GM19351 (cell line): Measurements from ENCODE around the gene ATF2.
"Not testable (repeated sequence)": the region's sequence is repeated elsewhere in the genome, so short reads cannot be mapped to it uniquely, and the experiment has no call there.

ENCODE experiments used
- ATAC-seq: cut with Tn5 transposase; IDR thresholded peaks from one replicate; pipeline ENCODE4 v1.9.1; 2021; ENCODE audit warnings: mild to moderate bottlenecking, moderate library complexity; ENCODE audit not compliant: unreplicated experiment

ATF2 gene

GRCh38 chr2:175101514-175101913 lies 66.5 kb downstream of the ATF2 start:
- no peak for ATAC-seq

DNA sequence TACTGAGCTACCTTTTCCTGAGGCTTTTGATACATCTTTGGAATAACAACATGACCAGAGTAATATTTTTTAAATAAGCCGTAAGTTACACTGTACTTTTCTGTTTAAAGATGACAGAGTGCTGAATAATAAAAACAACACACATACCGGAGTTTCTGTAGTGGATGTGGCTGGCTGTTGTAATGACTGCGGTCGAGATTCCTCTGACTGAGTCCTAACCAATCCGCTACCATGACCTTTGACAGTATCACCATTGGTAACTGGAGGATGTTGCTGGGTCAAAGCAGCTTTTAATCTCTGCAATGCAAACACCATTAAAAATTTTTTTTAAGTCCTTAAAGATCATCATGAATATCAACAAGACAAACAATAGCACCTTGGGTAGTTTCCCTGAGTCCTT lies 70.7 kb downstream of the ATF2 start:
- ATAC-seq: no peak

DNA sequence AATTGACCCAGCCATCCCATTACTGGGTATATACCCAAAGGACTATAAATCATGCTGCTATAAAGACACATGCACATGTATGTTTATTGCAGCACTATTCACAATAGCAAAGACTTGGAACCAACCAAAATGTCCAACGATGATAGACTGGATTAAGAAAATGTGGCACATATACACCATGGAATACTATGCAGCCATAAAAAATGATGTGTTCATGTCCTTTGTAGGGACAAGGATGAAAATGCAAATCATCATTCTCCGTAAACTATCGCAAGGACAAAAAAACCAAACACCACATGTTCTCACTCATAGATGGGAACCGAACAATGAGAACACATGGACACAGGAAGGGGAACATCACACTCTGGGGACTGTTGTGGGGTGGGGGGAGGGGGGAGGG lies 83.9 kb downstream of the ATF2 start:
- ATAC-seq: not testable (repeated sequence)

DNA sequence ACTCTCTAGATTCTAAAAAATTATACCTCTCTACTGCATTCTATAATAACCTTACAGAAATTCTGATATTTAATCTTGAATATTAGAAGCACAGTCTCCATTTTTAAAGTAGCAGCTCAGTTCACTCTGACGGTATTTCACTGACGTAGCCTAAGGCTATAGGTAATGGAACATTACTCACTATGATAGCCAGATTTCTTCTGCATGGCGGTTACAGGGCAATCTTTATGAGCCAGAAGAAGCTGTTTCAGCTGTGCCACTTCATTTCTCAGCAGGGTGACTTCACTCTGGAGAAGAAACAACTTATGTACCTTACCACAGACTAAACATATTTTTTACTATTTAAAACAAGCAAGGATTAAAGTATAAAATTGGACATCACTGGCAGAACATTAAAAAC lies 87.5 kb downstream of the ATF2 start:
- ATAC-seq: no peak

DNA sequence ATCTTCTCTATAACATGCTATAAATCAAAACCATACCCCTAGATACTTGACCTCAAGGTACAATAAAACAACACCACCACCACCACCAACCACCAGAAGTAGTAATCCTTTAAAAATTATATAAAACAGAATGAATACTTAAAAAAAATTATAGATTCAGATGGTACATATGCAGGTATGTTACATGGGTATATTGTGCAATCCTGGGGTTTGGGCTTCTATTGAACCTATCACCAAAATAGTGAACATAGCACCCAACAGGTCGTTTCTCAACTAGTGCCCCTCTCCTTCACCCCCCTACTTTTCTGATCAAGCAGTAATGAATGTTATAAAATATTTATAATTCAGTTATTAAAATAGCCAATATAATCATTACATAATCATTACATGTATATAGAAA lies 91.7 kb downstream of the ATF2 start:
- no peak for ATAC-seq

GRCh38 chr2:175074478-175074877 lies 93.5 kb downstream of the ATF2 start:
- ATAC-seq: no peak

- ATAC-seq: no peak
These were observed 99.5 kb downstream of the ATF2 start for GRCh38 chr2:175068534-175068933.

DNA sequence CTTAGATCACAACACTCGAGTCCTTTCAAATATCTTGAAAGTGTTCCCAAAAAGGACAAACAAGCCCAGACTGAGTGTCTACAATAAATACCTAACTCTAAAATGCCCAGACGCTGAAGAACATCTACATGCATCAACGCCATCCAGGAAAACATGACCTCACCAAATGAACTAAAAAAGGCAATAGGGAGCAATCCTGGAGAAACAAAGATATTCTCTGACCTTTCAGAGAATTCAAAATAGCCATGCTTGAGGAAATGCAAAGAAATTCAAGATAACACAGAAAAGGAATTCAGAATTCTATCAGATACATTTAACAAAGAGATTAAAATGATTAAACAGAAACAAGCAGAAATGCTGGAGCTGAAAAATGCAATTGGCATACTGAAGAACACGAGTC lies 101.6 kb downstream of the ATF2 start:
- no peak for ATAC-seq

GRCh38 chr2:175064797-175065196 lies 103.2 kb downstream of the ATF2 start:
- ATAC-seq: no peak

GRCh38 chr2:175063741-175064140 lies 104.3 kb downstream of the ATF2 start:
- ATAC-seq: no peak

DNA sequence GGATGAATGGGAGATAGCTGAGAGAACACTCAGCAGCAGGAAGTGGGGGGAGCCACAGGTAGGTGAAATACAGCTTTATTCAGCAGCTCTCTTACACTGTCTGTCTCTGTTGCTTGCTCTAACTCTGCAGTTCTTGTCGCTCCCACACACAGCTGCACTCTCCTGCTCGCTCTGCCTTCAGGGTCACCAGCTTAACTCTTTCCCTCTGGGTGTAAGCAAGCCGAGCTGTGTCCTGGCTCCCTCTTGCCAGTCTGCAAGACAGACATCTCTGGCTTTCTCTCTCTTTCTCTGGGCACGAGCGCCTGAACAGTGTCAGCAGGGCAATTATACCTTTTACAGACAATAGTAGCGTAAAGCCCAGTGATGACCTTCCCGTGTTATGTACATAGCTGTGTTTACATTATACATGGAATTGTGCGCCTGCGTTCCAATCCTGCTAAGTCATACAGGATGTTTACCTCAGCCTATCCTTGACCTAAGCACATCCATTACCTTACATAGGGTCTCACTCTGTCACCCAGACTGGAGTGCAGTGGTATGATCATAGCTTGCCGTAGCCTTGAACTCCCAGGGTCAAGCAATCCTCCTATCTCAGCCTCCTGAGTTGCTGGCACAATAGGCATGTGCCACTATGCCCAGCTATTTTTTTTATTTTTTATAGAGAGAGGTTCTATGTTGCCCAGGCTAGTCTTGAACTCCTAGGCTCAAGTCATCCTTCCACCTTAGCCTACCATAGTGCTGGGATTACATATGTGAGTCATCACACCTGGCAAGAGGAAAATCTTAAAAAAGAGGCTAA lies 105.0 kb downstream of the ATF2 start:
- no peak for ATAC-seq

DNA sequence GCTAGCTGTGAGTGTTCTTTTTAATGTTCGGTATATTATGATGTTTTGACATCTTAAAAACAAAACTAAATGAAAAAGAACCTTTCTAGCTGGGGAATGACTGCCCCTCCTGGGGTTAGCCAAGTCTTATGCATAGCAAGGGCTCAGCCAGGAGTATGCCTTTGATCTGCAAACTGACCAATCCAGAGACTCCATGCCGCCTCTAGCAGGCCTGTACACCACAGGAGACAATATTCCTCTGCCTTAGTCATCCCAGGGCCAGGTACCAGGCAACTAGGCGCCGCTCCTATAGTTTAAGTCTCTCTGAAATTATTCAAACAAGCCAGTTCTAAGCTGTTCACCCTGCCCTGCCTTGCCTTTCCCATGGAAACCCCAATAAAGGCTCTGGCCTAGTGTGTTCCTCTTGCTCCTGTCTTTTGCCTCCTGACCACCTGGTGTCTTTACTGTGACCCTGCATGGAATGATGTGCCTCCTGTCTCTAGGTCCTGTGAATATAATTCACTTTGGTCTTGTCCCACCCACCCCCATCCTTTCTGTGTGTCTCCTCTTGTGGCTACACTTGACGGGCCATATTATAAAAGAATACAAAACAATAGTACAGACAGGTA lies 110.8 kb downstream of the ATF2 start:
- no peak for ATAC-seq

DNA sequence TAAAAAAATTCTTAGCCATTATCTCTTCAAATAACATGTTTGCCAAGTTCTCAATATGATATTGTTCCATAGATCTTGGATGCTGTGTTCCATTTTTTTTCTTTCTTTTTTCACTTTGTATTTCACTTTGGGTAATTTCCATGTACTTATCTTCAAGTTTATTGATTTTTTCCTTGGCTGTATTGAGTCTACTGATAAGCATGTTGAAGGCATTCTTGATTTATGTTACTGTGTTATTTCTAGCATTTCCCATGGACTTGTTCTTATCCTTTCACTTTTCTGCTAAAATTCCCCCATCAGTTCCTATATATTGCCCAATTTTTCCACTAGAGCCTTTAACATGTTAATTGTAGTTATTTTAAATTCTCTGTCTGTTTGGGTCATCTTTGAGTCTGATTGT lies 112.0 kb downstream of the ATF2 start:
- ATAC-seq: no peak

DNA sequence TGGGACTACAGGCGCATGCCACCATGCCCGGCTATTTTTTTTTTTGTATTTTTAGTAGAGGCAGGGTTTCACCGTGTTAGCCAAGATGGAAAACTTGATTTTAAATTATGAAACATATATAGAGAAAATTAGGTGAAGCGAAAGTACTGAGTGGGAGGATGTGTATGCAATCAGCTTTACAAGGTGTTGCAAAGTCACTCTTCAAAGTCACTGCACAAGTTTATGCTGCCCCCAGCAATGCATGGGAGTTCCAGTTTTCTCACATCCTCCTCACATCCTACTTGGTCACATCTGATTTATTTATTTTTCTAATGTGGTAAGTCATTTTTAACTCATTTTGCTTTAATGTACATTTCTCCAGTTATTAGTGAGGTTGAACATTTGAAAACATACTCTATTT lies 113.7 kb downstream of the ATF2 start:
- ATAC-seq: peak; percentile 84

GRCh38 chr2:175049661-175050060 lies 118.3 kb downstream of the ATF2 start:
- no peak for ATAC-seq

DNA sequence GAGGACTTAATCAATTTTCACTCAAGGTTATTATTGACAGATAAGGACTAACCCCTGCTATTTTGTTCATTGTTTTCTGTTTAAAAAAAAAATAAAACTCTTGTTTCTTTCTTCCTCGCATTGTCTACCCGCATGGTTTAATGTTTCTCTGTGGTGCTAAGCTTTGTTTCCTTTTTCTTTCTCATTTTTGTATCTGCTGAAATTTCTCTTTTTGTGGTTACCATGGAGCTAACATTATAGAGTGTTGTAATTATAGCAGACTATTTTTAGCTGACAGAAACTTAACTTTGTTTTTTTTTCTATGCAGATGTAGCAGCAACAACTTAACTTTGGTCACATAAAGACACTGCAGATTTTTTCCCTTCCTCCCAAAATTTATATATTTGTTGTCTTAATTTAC lies 119.7 kb downstream of the ATF2 start:
- peak; percentile 66 for ATAC-seq

GRCh38 chr2:175039490-175039889 lies 128.5 kb downstream of the ATF2 start:
- no peak for ATAC-seq

- ATAC-seq: no peak
These were observed 129.0 kb downstream of the ATF2 start for GRCh38 chr2:175039031-175039430.

DNA sequence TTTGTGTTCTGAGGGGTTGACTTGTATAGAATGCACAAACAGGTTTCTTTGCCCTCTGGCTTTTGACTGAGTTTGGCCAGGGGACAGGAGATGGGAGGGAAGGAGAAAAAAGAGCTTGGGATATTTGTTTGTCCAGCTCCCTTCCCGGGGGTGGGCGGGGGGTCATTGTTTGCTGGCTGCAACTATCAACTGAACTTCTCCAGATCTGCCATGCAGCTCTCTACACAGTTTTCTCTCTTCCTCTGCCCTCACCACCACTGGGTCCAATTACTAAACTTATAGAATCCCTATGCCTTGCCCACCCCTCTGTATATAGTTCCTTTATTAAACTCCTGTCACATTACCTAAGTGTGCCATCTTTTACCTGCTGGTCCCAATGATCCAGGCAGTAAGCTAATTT lies 130.1 kb downstream of the ATF2 start:
- ATAC-seq: no peak

- ATAC-seq: no peak
These were observed 131.4 kb downstream of the ATF2 start for GRCh38 chr2:175036582-175037018.

DNA sequence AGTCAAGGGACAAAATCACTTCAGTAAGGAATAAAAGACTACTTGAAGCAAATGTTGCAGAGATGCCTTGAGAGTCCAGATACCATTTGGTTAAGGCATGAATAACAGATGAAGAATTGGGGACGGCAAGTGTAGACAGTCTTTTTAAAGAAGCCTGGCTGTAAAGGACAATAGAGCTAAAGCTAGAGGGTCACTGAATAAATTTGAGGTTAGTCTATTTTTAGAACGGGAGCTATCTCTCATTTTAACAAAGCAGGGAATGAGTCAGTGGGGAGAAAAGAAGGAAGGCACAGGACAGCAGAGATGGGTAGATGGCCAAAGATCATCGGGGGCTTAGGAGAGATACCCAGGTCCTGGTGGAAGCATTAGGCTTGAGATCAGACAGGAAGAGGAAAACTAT lies 132.2 kb downstream of the ATF2 start:
- no peak for ATAC-seq

- no peak for ATAC-seq
These were observed 133.3 kb downstream of the ATF2 start for GRCh38 chr2:175034716-175035115.
